GM19455 (cell line): ENCODE measurements around the gene CCDC28B.
"Not testable (repeated sequence)": the region's sequence is repeated elsewhere in the genome, so short reads cannot be mapped to it uniquely, and the experiment has no call there.

ENCODE experiments used
- ATAC-seq: cut with Tn5 transposase; IDR thresholded peaks from one replicate; pipeline ENCODE4 v1.9.1; 2021; ENCODE audit not compliant: unreplicated experiment

The CCDC28B gene

DNA sequence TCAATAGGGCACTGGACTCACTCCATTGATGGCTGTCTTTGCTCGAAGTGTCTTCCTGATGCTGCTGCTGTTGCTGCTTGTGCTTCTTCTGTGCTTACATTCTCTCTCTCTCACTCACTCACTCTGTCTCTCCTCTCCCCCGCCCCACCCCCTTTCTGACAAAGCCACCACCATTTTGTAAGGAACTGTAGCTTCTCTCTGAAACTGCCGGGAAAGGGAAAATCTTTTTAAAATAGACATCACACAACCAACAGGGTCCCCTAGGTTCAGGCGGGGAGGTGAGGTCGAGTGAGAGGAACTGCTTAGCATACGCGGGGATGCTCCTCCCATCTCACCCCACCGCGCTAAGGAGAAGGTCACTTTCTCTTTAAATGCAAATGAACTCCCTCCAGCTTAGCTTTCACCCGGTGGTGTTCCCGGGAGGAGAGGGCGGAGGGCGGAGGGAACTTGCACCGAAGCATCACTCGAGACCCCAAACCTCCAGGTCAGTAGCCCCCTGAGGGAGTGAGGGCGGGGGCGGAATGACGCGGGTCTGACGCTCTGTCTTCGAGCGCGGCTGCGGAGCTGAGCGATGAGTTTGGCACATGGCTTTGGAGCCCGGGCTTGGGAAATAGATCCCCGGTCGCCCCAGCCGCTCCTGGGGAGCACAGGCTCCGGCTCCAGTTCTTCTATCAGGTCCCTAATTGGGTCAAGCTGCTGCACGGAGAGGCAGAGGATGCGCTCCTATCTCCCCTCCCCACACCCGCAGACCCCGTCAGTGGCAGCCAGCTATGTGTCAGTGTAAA lies at the start of gene CCDC28B:
Gene CCDC28B (plus strand): TSS at position 370 of the 785 bp plus-strand sequence. CDS start 1,341 bp downstream, outside the sequence.
- ATAC-seq = no peak

DNA sequence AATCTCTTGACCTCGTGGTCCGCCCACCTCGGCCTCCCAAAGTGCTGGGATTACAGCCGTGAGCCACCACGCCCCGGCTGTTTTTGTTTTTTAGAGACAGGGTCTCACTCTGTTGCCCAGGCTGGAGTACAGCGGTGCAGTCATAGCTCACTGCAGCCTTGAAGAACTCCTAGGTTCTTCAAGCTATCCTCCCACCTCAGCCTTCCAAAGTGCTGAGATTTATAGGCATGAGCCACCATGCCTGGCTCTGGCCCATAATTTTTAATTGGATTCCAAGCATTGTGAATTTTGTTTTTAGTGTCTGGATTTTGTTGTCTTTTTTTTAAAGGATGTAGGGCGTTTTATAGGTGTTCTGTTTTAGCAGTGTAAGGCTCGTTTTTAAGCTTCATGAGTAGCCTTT lies 49.5 kb upstream of the CCDC28B start:
- no peak for ATAC-seq

- ATAC-seq = no peak
These were observed 49.0 kb upstream of the CCDC28B start for GRCh38 chr1:32151319-32151787.

DNA sequence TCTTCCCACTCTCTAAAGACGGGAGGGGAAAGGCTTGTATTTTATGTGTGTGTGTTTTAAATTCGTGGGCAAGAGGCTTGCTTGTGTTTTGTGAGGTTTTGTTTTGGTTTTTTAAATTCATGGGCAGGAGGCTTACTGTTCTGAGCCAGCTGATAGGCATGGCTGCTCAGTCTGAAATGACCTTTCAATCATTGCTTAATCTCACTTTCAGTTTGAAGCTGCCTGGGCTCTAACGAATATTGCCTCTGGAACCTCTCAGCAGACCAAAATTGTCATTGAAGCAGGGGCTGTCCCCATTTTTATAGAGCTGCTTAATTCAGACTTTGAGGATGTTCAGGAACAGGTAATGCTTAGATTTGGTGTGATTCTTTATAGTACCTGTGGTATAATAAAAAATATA lies 41.2 kb upstream of the CCDC28B start:
- ATAC-seq = no peak

DNA sequence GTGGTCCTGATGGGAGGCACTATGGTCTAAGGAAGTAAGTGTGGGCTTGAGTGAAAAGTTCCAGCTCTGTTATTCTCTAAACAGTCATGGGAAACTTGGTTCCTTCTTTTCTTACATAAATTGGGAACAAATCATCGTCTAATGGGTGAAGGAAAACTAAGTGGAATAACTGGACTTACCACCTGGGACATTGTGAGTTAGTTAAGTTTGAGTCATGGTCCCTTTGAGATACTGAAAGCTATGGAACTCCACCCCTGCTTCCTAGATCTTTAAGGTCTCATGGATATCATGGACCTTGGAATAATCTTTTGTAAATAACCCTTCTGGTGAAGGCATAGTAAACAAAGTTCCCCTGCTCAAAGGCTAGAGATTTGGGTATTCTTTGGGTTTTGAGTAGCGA lies 37.0 kb upstream of the CCDC28B start:
- ATAC-seq = no peak

GRCh38 chr1:32165633-32166032 lies 34.8 kb upstream of the CCDC28B start:
- ATAC-seq = not testable (repeated sequence)

GRCh38 chr1:32170991-32171390 lies 29.4 kb upstream of the CCDC28B start:
- no peak for ATAC-seq

GRCh38 chr1:32172621-32173245 lies 27.7 kb upstream of the CCDC28B start:
- no peak for ATAC-seq

DNA sequence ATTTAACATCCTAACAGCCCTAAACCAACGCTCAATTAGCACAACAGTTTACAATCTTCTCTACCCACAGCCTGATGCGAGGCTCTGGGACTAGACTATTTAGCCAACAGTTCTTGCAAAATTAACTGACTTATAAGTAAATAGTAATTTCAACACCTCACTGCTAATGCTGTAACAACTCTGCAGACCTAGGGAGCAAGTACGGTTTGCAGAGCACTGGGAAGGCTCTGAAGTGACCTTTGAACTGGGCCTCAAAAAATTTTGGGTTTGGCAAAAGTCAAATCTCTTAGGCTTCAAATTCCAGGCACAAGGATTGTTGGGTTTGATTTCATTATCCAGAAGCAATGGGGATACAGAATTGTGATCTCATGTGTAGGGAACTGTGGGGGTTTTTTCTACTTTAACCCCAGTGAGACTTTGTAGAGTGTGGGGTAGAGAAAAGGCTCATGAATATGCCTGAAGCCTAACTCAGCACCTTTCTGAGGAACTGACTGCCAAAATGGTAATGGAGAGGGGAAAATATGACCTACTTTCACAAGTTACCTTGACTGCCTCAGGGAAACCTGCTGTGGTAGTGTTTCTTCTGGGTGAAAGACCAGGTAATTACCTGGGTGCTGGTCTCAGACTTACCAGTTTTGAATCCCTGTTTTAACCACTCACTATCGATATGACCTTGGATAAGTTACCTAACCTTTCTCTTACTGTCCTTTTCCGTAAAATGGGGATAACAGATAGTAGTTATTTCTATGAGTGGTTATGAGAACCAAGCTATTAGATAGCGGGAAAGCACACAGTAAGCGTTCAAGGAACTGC lies 21.8 kb upstream of the CCDC28B start:
- no peak for ATAC-seq

DNA sequence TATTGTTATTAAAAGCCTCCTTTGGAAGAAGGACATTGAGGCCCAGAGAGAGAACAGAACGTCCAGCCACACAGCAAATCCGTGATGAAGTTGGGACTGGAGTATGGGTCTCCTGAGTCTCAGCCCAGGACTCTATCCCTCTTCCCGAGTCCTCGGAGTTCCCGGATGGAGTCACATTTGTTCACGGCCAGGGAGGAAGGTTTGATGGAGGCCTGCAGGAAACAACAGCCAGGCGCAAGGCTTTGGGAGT lies 21.3 kb upstream of the CCDC28B start:
- ATAC-seq = peak; percentile 10

- peak; percentile 82 for ATAC-seq
These were observed 20.8 kb upstream of the CCDC28B start, which contains the start of gene TXLNA for GRCh38 chr1:32179443-32180185. Gene TXLNA (plus strand): TSS chr1:32179675. CDS start chr1:32180346, 671 bp downstream.

DNA sequence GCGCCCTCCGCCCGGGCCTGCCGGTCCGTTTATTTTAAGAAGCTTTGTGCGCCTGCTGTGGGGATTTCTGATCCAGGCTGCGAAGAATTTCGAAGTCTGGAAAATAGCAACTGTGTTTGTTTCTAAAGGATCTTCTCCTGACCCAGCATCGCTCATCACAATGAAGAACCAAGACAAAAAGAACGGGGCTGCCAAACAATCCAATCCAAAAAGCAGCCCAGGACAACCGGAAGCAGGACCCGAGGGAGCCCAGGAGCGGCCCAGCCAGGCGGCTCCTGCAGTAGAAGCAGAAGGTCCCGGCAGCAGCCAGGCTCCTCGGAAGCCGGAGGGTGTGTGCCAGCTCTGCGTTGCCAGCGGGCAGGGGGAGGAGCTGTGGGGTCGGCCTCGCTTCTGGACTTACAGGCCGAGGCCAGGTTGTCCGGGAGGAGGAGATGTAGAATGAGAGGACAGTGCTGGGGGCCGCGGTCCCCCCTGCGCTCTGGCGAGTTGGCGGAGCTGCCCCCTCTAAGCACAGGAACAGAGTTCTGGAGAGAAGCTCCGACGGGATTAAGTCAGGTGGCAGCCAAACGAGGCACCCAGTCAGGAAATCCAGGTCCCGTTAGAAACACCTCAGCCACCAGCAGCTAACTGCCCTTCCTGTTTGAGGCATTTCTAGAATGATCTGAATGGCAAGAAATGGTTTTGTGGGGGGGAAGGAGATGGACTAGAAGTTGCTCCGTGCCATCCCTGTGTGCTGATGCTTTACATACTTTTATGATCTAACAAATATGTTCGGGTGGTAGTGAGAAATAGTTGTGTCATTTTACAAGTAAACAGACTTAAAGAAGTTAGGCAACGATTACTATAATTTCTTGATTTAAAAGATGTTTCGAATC lies 20.0 kb upstream of the CCDC28B start:
- peak; percentile 23 for ATAC-seq

- ATAC-seq = no peak
These were observed 19.3 kb upstream of the CCDC28B start for GRCh38 chr1:32181065-32181464.

GRCh38 chr1:32181563-32181962 lies 18.8 kb upstream of the CCDC28B start:
- ATAC-seq = no peak

GRCh38 chr1:32182060-32182459 lies 18.3 kb upstream of the CCDC28B start:
- no peak for ATAC-seq

DNA sequence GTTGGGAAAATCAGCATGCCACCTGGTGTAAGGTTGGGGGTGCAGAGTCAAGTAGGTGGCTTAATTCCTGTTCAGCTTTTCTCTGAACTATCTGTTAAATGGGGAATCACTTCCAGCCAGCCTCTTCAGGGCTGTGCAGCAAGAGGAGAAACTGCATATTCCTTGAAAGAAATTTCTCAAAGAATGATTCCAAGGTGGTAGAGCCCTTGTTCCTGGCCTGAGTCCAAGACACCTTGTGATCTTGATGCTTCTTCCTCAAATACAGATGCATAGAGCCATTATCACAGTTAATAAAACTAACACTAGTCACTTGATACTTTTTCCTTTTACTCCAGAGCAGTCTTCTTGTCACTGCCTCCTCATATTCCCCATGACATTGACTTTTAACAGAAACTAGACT lies 15.7 kb upstream of the CCDC28B start:
- ATAC-seq = no peak

GRCh38 chr1:32186077-32186476 lies 14.3 kb upstream of the CCDC28B start:
- no peak for ATAC-seq

DNA sequence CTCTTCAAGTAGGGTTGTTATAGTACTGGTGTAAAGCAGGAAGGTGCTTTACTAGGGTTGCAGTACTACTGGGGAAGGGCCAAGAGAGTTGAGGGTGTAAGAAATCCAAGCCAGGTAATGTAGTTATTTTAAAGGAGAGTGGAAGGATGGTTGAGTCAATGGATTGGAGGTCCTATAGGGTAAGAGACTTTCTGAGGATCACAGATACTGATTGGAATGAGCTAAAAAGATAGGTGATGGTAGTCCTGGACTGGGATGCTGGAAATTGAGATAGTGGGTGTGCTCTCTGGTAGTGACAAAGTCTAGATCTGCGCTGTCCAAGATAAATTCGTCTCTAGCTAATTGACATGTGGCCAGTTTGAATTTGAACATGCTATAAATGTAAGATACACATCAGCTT lies 13.9 kb upstream of the CCDC28B start:
- no peak for ATAC-seq

GRCh38 chr1:32187850-32188249 lies 12.5 kb upstream of the CCDC28B start:
- no peak for ATAC-seq
